Duodenal mucosa (tissue), 2 donors: ENCODE measurements around the gene PRPF19.

Source experiments
- H3K27ac ChIP-seq: one replicate; pipeline ENCODE4 v1.7.0; 2013; ENCODE audit warnings: low read depth, low read length
- H3K27me3 ChIP-seq, 2 donors: one replicate each; pipeline ENCODE4 v1.7.0; 2013; ENCODE audit warnings: low read length in 2 of 2, control low read depth in 1 of 2; ENCODE audit not compliant: insufficient read depth in 2 of 2, control insufficient read depth in 1 of 2
- H3K36me3 ChIP-seq, 2 donors: one replicate each; pipeline ENCODE4 v1.7.0; 2013; ENCODE audit warnings: low read length in 2 of 2, control low read depth in 1 of 2; ENCODE audit not compliant: insufficient read depth in 2 of 2, control insufficient read depth in 1 of 2
- H3K4me1 ChIP-seq, 2 donors: one replicate each; pipeline ENCODE4 v1.7.0; 2013; ENCODE audit warnings: low read length in 2 of 2, control low read depth in 1 of 2; ENCODE audit not compliant: insufficient read depth in 2 of 2, control insufficient read depth in 1 of 2
- H3K4me3 ChIP-seq, 2 donors: one replicate each; pipeline ENCODE4 v1.7.0; 2013; ENCODE audit warnings: low read length in 2 of 2, low read depth in 1 of 2
- H3K9ac ChIP-seq, 2 donors: one replicate each; pipeline ENCODE4 v1.7.0; 2013; ENCODE audit warnings: low read length in 2 of 2, low read depth in 1 of 2
- H3K9me3 ChIP-seq, 2 donors: one replicate each; pipeline ENCODE4 v1.7.0; 2013; ENCODE audit warnings: low read length in 2 of 2, control low read depth in 1 of 2; ENCODE audit not compliant: control insufficient read depth in 1 of 2

Gene PRPF19

GRCh38 chr11:60939301-60939700 is 32.9 kb upstream of the PRPF19 start:
- Histone ChIP-seq H3K27ac (no peak overlapping the region), H3K4me1 (no peaks in the 10 kb centered on the region), H3K9ac (no peak overlapping the region), H3K9me3 (no peaks in the 10 kb centered on the region), H3K4me3 (no peak overlapping the region), H3K27me3 (no peaks in the 10 kb centered on the region), H3K36me3 (peaks cover 5 to 25% of the 10 kb centered on the region in 2 donors)

DNA sequence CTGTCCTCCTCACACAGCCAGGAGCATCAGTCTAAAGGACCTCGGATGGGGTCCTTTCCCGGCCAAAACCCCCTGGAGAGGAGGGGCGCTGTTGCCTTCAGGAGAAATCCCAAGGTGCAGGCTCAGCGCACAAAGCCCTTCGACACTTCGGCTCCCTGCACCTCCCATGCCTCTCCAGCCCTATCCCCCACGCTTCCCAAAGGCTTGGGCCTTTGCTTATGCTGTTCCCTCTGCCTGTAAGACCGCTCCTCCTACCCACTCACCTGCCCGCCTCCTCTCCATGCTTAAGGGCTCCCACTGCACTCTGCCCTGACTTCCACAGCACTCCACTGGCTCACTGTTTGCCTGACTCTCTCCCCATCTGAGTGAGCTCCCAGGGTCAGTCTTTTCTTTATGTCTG is 32.1 kb upstream of the PRPF19 start:
- H3K4me1 ChIP-seq = no peaks in the 10 kb centered on the region

GRCh38 chr11:60937811-60938210 is 31.4 kb upstream of the PRPF19 start:
- no peaks in the 10 kb centered on the region for H3K4me1 ChIP-seq

More for the DNA sequence above, 32.1 kb upstream of the PRPF19 start:
- Histone ChIP-seq H3K4me3 (no peak overlapping the region), H3K36me3 (peaks cover 5 to 25% of the 10 kb centered on the region in 2 donors), H3K27me3 (no peaks in the 10 kb centered on the region), H3K9ac (no peak overlapping the region), H3K27ac (no peak overlapping the region), H3K9me3 (no peaks in the 10 kb centered on the region)

GRCh38 chr11:60937144-60937527 is 30.8 kb upstream of the PRPF19 start:
- no peak overlapping the region for H3K9ac ChIP-seq
- H3K27ac ChIP-seq = no peak overlapping the region
- no peaks in the 10 kb centered on the region for H3K4me1 ChIP-seq
- H3K9me3 ChIP-seq = no peaks in the 10 kb centered on the region
- H3K4me3 ChIP-seq = no peak overlapping the region
- no peaks in the 10 kb centered on the region for H3K27me3 ChIP-seq
- peaks cover 5 to 24% of the 10 kb centered on the region in 2 donors for H3K36me3 ChIP-seq

More at GRCh38 chr11:60937811-60938210, 31.4 kb upstream of the PRPF19 start:
- H3K9me3 ChIP-seq = no peaks in the 10 kb centered on the region
- H3K27ac ChIP-seq = no peak overlapping the region
- no peaks in the 10 kb centered on the region for H3K27me3 ChIP-seq
- H3K36me3 ChIP-seq = peaks cover 5 to 25% of the 10 kb centered on the region in 2 donors
- H3K9ac ChIP-seq = no peak overlapping the region
- no peak overlapping the region for H3K4me3 ChIP-seq

GRCh38 chr11:60936467-60937143 is 30.2 kb upstream of the PRPF19 start:
- Histone ChIP-seq H3K27ac (no peak overlapping the region), H3K4me3 (no peak overlapping the region), H3K9ac (no peak overlapping the region), H3K9me3 (no peaks in the 10 kb centered on the region), H3K27me3 (no peaks in the 10 kb centered on the region), H3K36me3 (peaks cover 0 to 18% of the 10 kb centered on the region in 2 donors), H3K4me1 (no peaks in the 10 kb centered on the region)

GRCh38 chr11:60935676-60936442 is 29.5 kb upstream of the PRPF19 start:
- no peaks in the 10 kb centered on the region for H3K27me3 ChIP-seq
- no peak overlapping the region for H3K27ac ChIP-seq
- no peak overlapping the region for H3K4me3 ChIP-seq
- peaks cover 0 to 11% of the 10 kb centered on the region in 2 donors for H3K36me3 ChIP-seq
- H3K9ac ChIP-seq = no peak overlapping the region
- H3K4me1 ChIP-seq = no peaks in the 10 kb centered on the region
- no peaks in the 10 kb centered on the region for H3K9me3 ChIP-seq

GRCh38 chr11:60934790-60935605 is 28.6 kb upstream of the PRPF19 start:
- H3K4me3 ChIP-seq = no peak overlapping the region
- H3K4me1 ChIP-seq = no peaks in the 10 kb centered on the region
- peaks cover 0 to 8% of the 10 kb centered on the region in 2 donors for H3K36me3 ChIP-seq
- H3K27me3 ChIP-seq = no peaks in the 10 kb centered on the region
- H3K9me3 ChIP-seq = no peaks in the 10 kb centered on the region
- H3K27ac ChIP-seq = no peak overlapping the region
- no peak overlapping the region for H3K9ac ChIP-seq

- H3K27ac ChIP-seq = no peak overlapping the region
- no peaks in the 10 kb centered on the region for H3K9me3 ChIP-seq
- H3K27me3 ChIP-seq = no peaks in the 10 kb centered on the region
- H3K36me3 ChIP-seq = peaks cover 0 to 3% of the 10 kb centered on the region in 2 donors
- no peaks in the 10 kb centered on the region for H3K4me1 ChIP-seq
- H3K4me3 ChIP-seq = no peak overlapping the region
- H3K9ac ChIP-seq = no peak overlapping the region
Measured at GRCh38 chr11:60934124-60934789, 27.9 kb upstream of the PRPF19 start.

GRCh38 chr11:60933416-60934123 is 27.2 kb upstream of the PRPF19 start:
- H3K36me3 ChIP-seq = no peaks in the 10 kb centered on the region
- H3K4me3 ChIP-seq = no peak overlapping the region
- no peak overlapping the region for H3K27ac ChIP-seq
- H3K27me3 ChIP-seq = no peaks in the 10 kb centered on the region
- H3K9me3 ChIP-seq = no peaks in the 10 kb centered on the region
- no peaks in the 10 kb centered on the region for H3K4me1 ChIP-seq
- H3K9ac ChIP-seq = no peak overlapping the region
